ENCODE data around the gene TUSC2.

The TUSC2 gene

DNA sequence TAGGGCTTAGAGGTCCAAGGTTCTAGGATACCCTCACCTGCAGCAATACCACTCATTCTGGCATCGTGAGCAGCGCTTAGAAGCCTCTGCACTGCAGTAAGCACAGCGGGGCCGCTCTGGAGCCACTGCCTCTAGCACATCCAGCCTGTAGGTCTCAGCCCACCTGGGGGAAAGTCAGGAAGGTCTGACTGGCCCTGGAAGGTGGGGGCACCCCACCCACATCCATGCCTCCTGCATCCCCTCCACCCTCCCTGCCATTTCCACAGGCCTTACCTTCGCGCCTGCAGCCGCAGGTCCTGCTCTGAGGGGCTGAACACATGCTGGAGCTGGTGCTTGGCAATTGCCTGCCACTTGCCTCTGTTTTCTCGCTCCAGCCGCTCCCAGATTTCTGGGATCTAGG lies 13.5 kb upstream of the TUSC2 start:
- Histone ChIP-seq H3K4me1 (ENCODE audit: control insufficient read depth, insufficient read depth, low read length) (peaks cover 46% of the 10 kb centered on the region), H3K9me3 (replicated peaks; ENCODE audit: low read length) (no peaks in the 10 kb centered on the region), H3K36me3 (ENCODE audit: insufficient read depth, low read length) (no peaks in the 10 kb centered on the region), H3K4me2 (ENCODE audit: low read length) (peak overlapping the region; percentile 81), H3K4me3 (ENCODE audit: low read length) (peak overlapping the region; percentile 79), H3K27me3 (ENCODE audit: control insufficient read depth, insufficient read depth, low read length) (no peaks in the 10 kb centered on the region), H3K9ac (ENCODE audit: low read depth, low read length) (peak overlapping the region; percentile 82)

DNA sequence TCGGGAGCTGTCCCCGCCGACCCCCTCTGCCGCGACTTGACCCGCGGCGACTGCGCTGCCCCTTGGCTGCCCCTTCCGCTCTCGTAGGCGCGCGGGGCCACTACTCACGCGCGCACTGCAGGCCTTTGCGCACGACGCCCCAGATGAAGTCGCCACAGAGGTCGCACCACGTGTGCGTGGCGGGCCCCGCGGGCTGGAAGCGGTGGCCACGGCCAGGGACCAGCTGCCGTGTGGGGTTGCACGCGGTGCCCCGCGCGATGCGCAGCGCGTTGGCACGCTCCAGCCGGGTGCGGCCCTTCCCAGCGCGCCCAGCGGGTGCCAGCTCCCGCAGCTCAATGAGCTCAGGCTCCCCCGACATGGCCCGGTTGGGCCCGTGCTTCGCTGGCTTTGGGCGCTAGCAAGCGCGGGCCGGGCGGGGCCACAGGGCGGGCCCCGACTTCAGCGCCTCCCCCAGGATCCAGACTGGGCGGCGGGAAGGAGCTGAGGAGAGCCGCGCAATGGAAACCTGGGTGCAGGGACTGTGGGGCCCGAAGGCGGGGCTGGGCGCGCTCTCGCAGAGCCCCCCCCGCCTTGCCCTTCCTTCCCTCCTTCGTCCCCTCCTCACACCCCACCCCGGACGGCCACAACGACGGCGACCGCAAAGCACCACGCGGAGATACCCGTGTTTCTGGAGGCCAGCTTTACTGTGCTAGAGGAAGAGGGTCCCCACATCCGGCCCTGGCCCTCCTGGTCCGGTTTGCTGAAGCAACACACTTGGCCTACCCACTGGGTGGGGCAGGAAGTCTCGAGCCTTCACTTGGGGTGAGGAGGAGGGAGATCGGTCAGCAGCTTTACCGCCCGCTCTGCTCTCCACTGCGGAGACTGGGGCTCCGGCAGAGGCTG lies 12.7 kb upstream of the TUSC2 start, which contains the start of gene RASSF1:
RASSF1 (minus strand) TSS at position 389 of the 882 bp plus-strand sequence; CDS start at position 358, 31 bp downstream.
- Histone ChIP-seq H3K9me3 (replicated peaks; ENCODE audit: low read length) (no peaks in the 10 kb centered on the region), H3K4me1 (ENCODE audit: control insufficient read depth, insufficient read depth, low read length) (peaks cover 49% of the 10 kb centered on the region), H3K36me3 (ENCODE audit: insufficient read depth, low read length) (no peaks in the 10 kb centered on the region), H3K27me3 (ENCODE audit: control insufficient read depth, insufficient read depth, low read length) (no peaks in the 10 kb centered on the region), H3K9ac (ENCODE audit: low read depth, low read length) (peak within 1 kb of the TSS; percentile 82), H3K4me3 (ENCODE audit: low read length) (peak within 1 kb of the TSS; percentile 79), H3K4me2 (ENCODE audit: low read length) (peak within 1 kb of the TSS; percentile 81)

DNA sequence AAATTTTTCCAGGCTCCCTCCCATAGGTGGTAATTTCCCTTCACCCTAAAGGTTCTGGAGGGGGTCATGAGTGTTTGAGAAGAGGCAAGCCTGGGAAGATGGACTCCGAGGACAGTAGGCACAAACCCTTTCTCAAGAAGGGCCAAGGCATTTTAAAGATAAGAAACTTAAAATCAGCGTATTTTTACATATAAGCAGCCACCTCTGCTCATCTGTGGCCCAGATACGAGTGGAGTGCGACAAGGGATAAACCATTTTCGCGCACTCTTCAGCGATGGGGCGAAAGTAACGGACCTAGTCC lies 12.1 kb upstream of the TUSC2 start:
- peak overlapping the region; percentile 79 for H3K4me3 ChIP-seq (ENCODE audit: low read length)
- H3K4me2 ChIP-seq (ENCODE audit: low read length): peak overlapping the region; percentile 81
- H3K9ac ChIP-seq (ENCODE audit: low read depth, low read length): peak overlapping the region; percentile 82
- H3K4me1 ChIP-seq (ENCODE audit: control insufficient read depth, insufficient read depth, low read length): peaks cover 49% of the 10 kb centered on the region
- H3K27me3 ChIP-seq (ENCODE audit: control insufficient read depth, insufficient read depth, low read length): no peaks in the 10 kb centered on the region
- H3K9me3 ChIP-seq (replicated peaks; ENCODE audit: low read length): no peaks in the 10 kb centered on the region
- H3K36me3 ChIP-seq (ENCODE audit: insufficient read depth, low read length): no peaks in the 10 kb centered on the region

DNA sequence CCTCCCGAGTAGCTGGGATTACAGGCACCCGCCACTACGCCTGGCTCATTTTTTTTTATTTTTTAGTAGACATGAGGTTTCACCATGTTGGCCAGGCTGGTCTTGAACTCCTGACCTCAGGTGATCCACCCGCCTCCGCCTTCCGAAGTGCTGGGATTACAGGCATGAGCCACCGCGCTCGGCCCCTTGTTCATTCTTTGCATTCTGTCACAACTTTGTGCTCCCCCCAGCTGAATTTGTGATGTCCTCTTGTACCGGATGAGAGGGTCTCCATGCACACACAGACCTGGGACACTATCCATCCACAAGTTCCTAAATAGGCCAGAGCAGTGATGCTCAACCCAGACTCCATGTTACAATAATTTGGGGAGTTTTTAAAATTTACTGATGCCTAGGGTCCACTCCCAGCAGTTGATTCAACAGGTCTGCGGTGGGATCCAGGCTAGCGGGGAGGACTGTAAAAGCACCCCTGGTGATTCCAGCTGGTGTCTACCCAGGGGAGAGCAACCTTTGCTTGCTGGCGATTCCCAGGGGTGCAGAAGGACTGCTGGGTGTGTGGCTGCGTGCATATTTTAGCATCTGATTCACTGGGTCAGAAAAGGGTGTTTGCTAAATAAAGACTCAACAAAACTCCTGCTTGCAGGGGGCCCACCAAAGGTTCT lies 11.6 kb upstream of the TUSC2 start:
- H3K9me3 ChIP-seq (replicated peaks; ENCODE audit: low read length): no peaks in the 10 kb centered on the region
- H3K9ac ChIP-seq (ENCODE audit: low read depth, low read length): peak overlapping the region; percentile 82
- no peaks in the 10 kb centered on the region for H3K27me3 ChIP-seq (ENCODE audit: control insufficient read depth, insufficient read depth, low read length)
- peak overlapping the region; percentile 81 for H3K4me2 ChIP-seq (ENCODE audit: low read length)
- peak overlapping the region; percentile 79 for H3K4me3 ChIP-seq (ENCODE audit: low read length)
- no peaks in the 10 kb centered on the region for H3K36me3 ChIP-seq (ENCODE audit: insufficient read depth, low read length)
- peaks cover 53% of the 10 kb centered on the region for H3K4me1 ChIP-seq (ENCODE audit: control insufficient read depth, insufficient read depth, low read length)

DNA sequence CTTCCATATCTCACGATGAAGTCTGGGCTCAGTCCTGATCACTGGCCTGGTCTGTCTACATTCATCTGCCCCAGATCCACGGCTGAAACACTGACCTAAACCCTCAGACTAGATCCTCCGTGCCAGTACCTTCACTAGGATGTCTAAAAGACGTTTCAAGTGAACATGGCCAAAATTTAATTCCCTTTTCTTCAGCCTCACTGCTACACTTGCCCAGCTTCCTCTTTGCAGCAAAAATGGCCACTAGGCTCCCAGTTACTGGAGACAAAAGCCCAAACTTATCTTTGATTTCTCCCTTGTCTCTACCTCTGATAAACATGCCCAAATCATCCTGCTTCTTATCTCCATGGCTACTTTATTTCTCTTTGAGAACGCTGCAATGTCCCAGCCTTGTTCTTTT lies 10.9 kb upstream of the TUSC2 start:
- Histone ChIP-seq H3K9ac (ENCODE audit: low read depth, low read length) (no peak overlapping the region), H3K4me1 (ENCODE audit: control insufficient read depth, insufficient read depth, low read length) (peaks cover 60% of the 10 kb centered on the region), H3K27me3 (ENCODE audit: control insufficient read depth, insufficient read depth, low read length) (no peaks in the 10 kb centered on the region), H3K4me3 (ENCODE audit: low read length) (peak overlapping the region; percentile 21), H3K36me3 (ENCODE audit: insufficient read depth, low read length) (no peaks in the 10 kb centered on the region), H3K9me3 (replicated peaks; ENCODE audit: low read length) (no peaks in the 10 kb centered on the region), H3K4me2 (ENCODE audit: low read length) (peak overlapping the region; percentile 81)

DNA sequence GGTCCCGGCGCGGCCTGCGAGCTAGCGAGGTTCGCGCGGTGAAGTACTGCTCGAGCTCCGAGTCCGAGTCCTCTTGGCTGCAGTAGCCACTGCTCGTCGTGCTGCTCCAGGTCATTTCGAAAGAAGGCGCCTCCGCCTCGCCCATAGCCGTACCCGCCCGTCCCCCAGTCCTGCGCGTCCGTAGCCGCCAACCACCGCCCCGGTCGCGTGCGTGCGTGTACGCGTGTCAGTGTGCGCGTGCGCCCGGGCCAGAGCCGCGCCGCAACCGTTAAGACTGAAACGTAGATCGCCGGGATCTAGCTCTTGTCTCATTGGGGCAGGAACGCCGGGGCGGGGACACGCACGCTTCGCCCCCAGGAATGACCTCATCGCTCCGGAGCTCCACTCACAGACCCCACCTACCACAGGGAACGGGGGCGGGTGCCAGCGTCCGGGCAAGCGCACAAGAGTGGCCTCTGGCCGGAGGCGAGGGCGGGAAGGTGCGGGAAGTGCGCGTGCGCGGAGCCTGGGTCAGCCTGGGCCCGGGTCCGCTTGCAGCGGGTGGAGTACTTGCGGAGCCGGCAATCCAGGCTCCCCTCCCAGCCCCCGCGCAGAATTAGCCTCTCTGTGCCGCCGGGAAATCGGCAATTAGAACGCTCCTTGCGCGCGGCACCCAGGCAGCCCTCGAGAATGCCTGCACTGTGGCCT lies 9.3 kb upstream of the TUSC2 start:
- Histone ChIP-seq H3K9ac (ENCODE audit: low read depth, low read length) (peak overlapping the region; percentile 94), H3K4me2 (ENCODE audit: low read length) (peak overlapping the region; percentile 81), H3K4me3 (ENCODE audit: low read length) (peak overlapping the region; percentile 98), H3K9me3 (replicated peaks; ENCODE audit: low read length) (no peaks in the 10 kb centered on the region), H3K36me3 (ENCODE audit: insufficient read depth, low read length) (no peaks in the 10 kb centered on the region), H3K27me3 (ENCODE audit: control insufficient read depth, insufficient read depth, low read length) (no peaks in the 10 kb centered on the region), H3K4me1 (ENCODE audit: control insufficient read depth, insufficient read depth, low read length) (peaks cover 69% of the 10 kb centered on the region)

DNA sequence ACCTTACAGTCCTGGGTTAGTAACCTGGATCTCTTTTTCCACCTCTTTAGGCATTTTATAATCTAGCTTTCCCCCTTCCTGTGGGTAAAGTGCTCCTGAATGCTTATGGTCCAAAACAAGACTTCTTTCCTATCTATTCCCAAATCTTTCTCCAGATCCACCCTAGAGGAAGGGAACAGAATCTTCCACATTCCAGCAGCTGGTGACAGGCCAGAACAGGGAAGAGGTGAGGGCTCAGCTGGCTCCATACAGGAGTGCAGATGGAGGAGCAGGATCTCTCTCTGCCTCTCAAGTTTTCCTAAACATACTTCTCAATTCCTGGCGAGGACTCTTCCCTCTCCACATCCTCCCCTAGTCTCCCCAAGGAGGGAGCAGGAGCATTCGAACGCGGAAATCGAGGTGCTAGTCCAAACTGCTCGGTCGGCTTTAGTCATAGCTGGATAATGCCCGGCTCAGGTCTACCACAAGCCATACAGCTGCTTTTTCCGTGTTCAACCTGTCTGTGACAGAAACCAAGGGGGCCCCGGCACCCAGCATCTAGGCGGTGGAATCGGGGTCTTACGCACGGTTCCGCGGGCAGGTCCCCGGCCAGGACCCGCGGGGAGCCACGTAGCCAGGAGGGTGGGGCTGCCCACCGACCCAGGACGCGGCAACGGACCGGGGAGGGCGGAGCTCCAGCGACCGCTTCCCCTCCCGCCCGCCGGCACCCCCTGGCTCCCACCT lies 8.6 kb upstream of the TUSC2 start:
- Histone ChIP-seq H3K4me3 (ENCODE audit: low read length) (peak overlapping the region; percentile 98), H3K4me2 (ENCODE audit: low read length) (peak overlapping the region; percentile 81), H3K9me3 (replicated peaks; ENCODE audit: low read length) (no peaks in the 10 kb centered on the region), H3K4me1 (ENCODE audit: control insufficient read depth, insufficient read depth, low read length) (peaks cover 68% of the 10 kb centered on the region), H3K36me3 (ENCODE audit: insufficient read depth, low read length) (peaks cover 7% of the 10 kb centered on the region), H3K27me3 (ENCODE audit: control insufficient read depth, insufficient read depth, low read length) (no peaks in the 10 kb centered on the region), H3K9ac (ENCODE audit: low read depth, low read length) (peak overlapping the region; percentile 94)

DNA sequence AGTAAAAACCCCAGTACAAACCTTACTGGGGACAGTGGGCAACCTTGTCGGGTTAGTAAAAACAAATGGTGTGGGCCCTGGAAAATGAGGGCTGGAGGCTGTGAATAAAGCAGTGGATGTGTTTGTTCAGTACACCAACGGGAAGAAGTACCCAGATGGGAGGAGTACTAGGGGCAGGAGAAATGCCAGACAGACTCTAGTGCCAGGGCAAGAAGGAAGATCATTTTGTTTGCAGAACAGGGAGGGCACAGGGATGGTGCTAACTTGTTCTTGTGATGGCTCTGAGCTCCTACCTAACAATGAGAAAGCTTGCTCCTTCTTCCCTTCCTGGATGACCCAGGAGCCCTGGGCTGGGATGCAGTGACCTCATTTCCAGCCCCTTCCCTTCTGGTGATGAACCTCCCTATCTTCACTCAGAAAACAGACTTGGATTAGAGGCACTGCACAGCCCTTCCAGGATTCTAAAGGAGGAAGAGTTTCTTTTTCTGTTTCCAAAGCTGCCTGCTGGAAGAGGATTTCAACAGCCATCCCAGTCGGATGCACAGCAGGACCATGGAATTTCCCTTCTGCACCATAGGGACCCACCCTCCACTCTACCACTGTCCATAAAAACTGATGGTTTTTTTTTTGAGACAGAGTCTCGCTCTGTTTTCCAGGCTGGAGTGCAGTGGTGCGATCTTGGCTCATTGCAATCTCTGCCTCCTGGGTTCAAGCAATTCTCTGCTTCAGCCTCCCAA lies 6.5 kb upstream of the TUSC2 start:
- H3K4me3 ChIP-seq (ENCODE audit: low read length): peak overlapping the region; percentile 2
- no peaks in the 10 kb centered on the region for H3K27me3 ChIP-seq (ENCODE audit: control insufficient read depth, insufficient read depth, low read length)
- peak overlapping the region; percentile 32 for H3K9ac ChIP-seq (ENCODE audit: low read depth, low read length)
- peaks cover 28% of the 10 kb centered on the region for H3K36me3 ChIP-seq (ENCODE audit: insufficient read depth, low read length)
- peak overlapping the region; percentile 60 for H3K4me2 ChIP-seq (ENCODE audit: low read length)
- peaks cover 48% of the 10 kb centered on the region for H3K4me1 ChIP-seq (ENCODE audit: control insufficient read depth, insufficient read depth, low read length)
- no peaks in the 10 kb centered on the region for H3K9me3 ChIP-seq (replicated peaks; ENCODE audit: low read length)

DNA sequence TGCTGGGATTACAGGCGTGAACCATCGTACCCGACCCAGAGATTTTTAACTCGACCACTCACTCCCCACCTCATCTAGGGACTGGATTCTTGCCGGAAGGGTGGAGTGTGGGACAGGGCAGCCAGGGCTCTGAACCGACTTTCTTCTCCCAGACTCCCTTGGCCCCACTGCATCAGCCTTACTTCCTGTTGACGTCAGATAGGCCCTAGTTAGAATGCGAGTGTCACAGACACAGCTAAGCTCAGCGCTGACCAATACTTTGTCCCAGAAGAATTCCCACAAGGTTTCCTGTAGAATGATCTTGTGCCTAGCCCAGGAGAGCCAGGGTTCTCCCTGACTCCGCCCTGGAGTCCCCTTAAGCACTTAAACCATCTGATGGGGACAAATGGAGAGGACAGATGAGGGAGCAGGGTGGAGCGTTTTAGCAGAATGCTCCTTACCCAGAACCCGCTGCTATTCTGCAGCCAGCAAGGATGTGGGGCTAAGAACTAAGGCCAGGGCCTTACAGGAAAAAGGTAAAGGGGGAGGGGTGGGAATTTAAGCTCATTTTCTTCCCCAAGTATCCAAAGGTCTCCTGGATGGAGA lies 5.8 kb upstream of the TUSC2 start:
- Histone ChIP-seq H3K4me1 (ENCODE audit: control insufficient read depth, insufficient read depth, low read length) (peaks cover 45% of the 10 kb centered on the region), H3K4me2 (ENCODE audit: low read length) (peak overlapping the region; percentile 60), H3K9ac (ENCODE audit: low read depth, low read length) (peak overlapping the region; percentile 32), H3K4me3 (ENCODE audit: low read length) (no peak overlapping the region), H3K27me3 (ENCODE audit: control insufficient read depth, insufficient read depth, low read length) (no peaks in the 10 kb centered on the region), H3K9me3 (replicated peaks; ENCODE audit: low read length) (no peaks in the 10 kb centered on the region), H3K36me3 (ENCODE audit: insufficient read depth, low read length) (peaks cover 33% of the 10 kb centered on the region)

DNA sequence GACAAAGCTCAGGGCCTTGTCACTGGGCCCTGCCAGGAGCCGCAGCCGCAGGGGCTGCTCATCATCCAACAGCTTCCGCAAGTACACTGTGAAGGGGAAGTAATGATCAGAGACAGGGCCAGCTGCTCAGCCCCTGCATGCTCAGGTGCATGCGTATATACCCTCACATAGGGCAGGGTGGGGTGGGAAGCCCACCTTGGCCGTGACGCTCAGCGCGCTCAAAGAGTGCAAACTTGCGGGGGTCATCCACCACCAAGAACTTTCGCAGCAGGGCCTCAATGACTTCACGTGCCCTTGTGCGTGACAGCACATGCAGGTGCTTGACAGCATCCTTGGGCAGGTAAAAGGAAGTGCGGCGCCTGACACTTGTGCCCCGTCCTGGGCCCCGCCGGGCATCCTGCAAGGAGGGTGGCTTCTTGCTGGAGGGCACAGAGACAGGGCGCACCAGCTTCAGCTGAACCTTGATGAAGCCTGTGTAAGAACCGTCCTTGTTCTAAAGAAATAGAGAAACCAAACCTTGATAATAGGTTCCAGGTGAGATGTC lies 3.4 kb upstream of the TUSC2 start:
- peaks cover 47% of the 10 kb centered on the region for H3K4me1 ChIP-seq (ENCODE audit: control insufficient read depth, insufficient read depth, low read length)
- H3K36me3 ChIP-seq (ENCODE audit: insufficient read depth, low read length): peaks cover 33% of the 10 kb centered on the region
- H3K4me2 ChIP-seq (ENCODE audit: low read length): no peak overlapping the region
- no peak overlapping the region for H3K4me3 ChIP-seq (ENCODE audit: low read length)
- H3K9ac ChIP-seq (ENCODE audit: low read depth, low read length): no peak overlapping the region
- no peaks in the 10 kb centered on the region for H3K9me3 ChIP-seq (replicated peaks; ENCODE audit: low read length)
- no peaks in the 10 kb centered on the region for H3K27me3 ChIP-seq (ENCODE audit: control insufficient read depth, insufficient read depth, low read length)
